EH (cell line): ENCODE results near the gene HSDL1.
A peak's percentile ranks its signal among the peaks of the same experiment; 100 is the strongest.

Source experiments
- DNase-seq: peaks from one replicate; pipeline ENCODE4 v3.0.0-alpha.2; 2015; ENCODE audit warnings: low read depth

HSDL1 gene

GRCh38 chr16:84107921-84108320, 37.1 kb downstream of the HSDL1 start:
- no peak for DNase-seq

- peak; percentile 4 for DNase-seq
Observed at GRCh38 chr16:84105948-84106740, 38.8 kb downstream of the HSDL1 start.

DNA sequence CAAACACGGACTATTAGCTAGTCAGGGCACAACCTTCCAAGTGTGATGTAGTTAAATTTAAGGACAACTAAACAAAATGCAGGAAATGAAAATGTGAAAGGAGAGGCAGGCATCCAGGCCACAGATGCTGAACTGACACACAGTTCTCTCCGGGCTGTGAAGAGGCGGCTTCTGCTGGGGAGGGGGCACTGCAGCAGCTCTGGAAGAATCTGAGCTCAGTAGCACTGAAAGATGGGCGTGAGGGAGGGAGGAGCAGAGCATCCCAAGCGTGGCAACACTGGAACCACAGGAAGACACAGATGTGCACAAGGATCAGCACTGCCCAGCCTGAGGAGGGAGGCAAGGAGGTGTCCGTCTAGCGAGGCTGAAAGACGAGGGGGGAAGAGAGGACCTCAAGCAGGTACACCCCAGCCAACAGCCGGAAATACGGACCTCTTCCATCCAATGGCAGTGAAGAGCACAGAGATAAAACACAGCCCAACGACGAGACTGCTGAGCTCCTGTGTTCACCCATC, 39.6 kb downstream of the HSDL1 start:
- no peak for DNase-seq

GRCh38 chr16:84104231-84104630, 40.7 kb downstream of the HSDL1 start:
- DNase-seq = peak; percentile 37

GRCh38 chr16:84103678-84104077, 41.3 kb downstream of the HSDL1 start:
- DNase-seq = peak; percentile 6

GRCh38 chr16:84098939-84099338, 46.0 kb downstream of the HSDL1 start:
- DNase-seq = no peak

- DNase-seq = no peak
Observed at GRCh38 chr16:84096447-84097005, 48.5 kb downstream of the HSDL1 start.

- DNase-seq = no peak
Observed at GRCh38 chr16:84095466-84095865, 49.5 kb downstream of the HSDL1 start.

GRCh38 chr16:84093879-84094270, 51.1 kb downstream of the HSDL1 start:
- no peak for DNase-seq

- no peak for DNase-seq
Observed at GRCh38 chr16:84093120-84093878, 51.7 kb downstream of the HSDL1 start.

DNA sequence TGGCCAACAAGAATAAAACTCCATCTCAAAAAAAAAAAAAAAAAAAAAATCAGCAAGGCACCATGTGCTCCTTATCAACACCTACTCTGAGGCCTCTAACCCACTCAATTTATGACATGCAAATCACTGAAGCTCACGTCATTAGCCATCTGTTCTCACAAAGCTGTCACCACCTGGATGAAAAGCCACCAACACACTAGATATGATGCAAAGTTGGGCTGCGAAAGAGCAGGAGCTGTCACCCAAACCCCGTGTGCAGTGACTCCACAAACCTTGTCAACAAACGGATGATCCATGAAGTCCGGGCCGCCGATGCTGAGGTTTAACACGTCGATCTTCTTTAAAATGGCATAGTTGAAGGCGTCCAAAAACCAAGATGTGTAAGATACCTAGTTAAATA, 53.5 kb downstream of the HSDL1 start:
- no peak for DNase-seq

DNA sequence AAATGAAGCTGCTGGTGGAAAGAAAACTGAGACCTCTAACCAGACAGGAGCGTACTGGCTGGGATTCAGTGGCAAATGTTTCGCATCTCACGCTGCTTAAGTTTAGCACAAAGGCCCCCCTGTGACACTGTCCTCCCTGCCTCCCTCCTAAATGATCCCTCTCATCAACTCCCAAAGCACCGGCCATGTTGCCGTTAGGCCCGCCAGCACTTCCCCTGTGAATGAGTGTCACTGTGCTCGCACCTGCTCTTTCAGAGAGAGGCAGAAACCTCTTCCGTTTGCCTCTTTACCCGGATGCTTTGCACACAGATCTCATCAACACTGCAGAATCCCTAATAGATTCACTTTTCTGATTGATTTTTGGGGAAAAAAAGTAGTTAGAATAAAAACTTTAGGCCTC, 54.8 kb downstream of the HSDL1 start:
- no peak for DNase-seq

DNA sequence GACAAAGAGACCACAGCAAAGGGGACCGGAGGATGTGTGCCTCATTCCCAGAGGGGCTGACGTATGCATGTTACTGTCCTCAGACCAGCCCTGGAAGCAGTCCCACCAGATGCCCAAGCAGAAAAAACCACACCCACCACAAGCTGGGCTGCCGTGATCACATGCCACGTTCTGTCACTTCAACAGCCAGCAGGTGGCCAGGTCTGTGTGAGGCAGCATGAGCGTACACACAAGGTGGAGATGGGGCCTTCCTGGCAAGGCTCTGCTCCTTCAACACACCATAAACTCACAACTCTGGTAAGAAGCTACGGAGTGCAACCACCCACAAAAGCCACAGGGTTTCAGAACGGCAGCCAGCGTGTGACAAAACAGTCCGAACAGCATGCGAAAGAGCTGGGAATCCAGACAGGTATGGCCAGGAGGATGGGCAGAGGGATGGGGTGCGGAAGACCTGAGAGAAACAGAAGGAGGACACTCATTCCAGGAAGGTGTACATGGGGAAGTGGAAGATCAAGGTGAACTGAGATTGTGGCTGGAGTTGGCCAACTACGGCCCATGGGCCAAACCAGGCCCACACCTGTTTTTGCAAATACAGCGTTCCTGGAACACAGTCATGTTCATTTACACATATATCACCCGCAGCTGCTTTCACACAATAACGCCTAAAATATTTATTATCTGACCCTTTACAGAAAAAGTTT, 56.1 kb downstream of the HSDL1 start:
- no peak for DNase-seq

DNA sequence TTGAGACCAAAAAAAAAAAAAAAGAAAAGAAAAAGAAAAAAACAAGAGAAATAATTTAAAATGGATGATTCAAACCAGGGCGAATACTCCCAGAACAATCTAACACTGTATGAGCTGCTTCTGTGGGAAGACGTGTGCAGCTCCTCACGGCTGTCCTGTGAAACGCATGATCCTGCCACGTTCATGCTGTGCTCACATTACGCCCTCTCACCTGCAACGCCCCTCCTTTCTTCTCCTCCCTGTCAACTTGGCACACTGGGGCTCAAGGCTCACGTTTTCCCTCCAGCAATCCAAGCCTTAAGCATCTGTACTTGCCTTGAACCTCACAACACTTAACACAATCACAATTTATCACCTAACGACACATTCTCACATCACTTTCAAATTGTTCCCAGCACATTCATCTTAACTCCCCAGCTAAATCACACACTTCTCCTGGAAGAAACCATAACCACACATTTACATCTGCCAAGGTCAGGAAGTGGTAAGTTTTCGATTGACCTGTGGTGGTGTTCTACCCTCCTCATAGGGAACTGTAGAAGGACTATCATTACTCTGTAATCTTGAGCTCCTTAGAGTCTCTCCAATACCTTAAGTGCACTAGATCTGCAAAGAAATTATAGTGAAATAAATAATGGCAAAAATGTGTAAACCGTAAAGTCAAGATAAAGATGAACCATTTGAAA, 57.4 kb downstream of the HSDL1 start:
- DNase-seq = no peak

GRCh38 chr16:84087001-84087400, 58.0 kb downstream of the HSDL1 start:
- DNase-seq = no peak

DNA sequence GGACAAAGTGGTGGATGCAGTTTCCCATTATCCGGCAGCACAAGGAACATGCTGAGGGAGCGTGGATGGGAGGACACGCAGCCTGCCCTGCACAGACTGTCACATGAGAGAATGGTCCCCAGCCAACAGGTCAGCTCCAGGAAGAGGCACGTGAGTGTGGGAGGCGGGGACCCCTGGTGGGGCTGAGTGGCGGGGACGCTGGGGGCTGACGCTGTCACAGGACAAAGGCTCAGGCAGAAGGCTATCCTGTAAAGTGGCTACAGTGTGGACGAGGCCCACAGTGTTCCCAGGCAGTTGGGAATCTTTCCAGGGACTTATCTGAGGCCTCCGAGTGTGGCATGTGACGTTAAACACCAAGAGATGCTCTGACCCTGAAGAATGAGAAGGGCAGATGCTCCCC, 58.6 kb downstream of the HSDL1 start:
- no peak for DNase-seq

DNA sequence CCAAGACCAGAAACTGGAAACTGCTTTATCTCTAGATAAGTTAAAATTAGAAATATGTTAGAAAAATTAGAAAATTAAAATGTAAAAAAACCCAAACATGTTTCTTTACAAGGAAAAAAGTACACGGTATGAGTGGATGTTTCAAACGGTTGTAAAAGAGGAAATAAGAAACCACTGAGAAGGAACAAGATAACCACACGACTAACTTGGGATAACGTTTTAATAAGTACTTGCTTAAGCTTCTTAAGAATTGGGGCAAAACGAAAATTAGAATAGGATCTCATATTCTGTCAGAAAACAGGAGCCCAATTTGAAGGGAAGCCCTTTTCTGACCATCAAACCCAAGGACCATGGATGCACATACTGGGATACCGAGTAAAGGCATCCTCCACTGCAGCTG, 59.2 kb downstream of the HSDL1 start:
- DNase-seq = no peak

DNA sequence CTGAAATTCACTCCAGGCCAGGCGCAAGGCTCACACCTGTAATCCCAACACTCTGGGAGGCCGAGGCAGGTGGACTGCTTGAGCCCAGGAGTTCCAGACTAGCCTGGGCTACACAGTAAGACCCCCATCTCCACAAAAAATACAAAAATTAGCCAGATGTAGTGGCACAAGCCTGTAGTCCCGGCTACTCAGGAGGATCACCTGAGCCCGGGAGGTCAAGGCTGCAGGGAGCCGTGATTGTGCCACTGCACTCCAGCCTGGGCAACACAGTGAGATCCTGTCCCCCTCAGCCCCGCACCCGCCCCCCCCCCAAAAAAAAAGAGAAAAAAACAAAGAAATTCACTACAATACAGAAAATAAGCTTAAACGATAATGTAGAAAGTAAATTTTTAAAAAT, 59.7 kb downstream of the HSDL1 start:
- DNase-seq = no peak

GRCh38 chr16:84084570-84085270, 60.3 kb downstream of the HSDL1 start:
- DNase-seq = peak; percentile 69

DNA sequence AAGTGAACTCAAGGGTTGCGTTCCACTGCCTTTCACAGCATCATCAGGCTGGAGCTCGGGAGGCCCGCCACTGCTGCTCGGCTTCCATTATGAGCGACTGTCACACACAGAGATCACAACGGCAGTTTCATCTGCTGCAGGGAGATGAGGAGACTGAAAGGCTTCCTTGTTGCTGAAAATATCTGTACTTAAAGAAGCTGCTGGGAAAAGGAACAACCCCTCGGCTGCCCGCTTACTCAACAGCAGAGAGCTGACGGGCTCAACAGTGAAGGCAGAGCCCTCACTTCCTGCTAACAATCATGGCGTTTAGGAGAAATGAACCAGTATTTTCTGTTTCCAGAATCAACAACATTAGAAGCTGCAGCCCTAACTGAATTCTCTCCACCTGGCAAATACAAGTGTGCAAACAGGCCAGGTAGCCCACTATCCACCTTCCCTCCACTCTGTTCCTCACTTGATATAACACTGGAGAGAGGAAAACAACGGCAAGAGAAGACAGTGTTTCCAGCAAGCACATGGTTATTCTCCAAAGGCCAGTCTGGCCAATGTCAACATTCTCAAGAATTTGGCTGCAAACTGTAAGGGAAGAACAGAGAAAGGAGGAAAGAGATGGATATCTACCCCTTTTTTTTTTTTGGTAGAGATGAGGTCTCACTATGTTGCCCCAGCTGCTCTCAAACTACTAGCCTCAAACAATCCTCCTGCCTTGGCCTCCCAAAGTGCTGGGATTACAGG, 62.0 kb downstream of the HSDL1 start:
- no peak for DNase-seq
